ENCODE measurements around the gene GCNT2.
"Not testable (repeated sequence)": the region's sequence is repeated elsewhere in the genome, so short reads cannot be mapped to it uniquely, and the experiment has no call there.

The GCNT2 gene

DNA sequence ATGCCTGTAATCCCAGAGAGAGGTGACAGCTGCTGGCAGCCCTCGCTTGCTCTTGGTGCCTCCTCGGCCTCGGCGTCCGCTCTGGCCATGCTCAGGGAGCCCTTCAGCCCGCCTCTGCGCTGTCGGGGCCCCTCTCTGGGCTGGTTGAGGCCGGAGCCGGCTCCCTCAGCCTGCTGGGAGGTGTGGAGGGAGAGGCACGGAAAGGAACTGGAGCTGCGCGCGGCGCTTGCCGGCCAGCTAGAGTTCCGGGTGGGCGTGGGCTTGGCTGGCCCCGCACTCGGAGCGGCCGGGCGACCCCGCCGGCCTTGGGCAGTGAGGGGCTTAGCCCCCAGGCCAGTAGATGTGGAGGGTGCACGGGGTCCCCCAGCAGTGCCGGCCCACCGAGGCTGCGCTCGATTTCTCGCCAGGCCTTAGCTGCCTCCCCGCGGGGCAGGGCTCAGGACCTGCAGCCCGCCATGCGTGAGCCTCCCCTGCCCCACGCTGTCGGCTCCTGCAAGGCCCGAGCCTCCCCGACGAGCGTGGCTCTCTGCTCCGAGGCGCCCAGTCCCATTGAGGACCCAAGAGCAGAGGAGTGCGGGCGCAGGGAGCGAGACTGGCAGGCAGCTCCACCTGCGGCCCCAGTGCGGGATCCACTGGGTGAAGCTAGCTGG is 138.7 kb downstream of the GCNT2 start:
- TF ChIP-seq, protein P1, sequence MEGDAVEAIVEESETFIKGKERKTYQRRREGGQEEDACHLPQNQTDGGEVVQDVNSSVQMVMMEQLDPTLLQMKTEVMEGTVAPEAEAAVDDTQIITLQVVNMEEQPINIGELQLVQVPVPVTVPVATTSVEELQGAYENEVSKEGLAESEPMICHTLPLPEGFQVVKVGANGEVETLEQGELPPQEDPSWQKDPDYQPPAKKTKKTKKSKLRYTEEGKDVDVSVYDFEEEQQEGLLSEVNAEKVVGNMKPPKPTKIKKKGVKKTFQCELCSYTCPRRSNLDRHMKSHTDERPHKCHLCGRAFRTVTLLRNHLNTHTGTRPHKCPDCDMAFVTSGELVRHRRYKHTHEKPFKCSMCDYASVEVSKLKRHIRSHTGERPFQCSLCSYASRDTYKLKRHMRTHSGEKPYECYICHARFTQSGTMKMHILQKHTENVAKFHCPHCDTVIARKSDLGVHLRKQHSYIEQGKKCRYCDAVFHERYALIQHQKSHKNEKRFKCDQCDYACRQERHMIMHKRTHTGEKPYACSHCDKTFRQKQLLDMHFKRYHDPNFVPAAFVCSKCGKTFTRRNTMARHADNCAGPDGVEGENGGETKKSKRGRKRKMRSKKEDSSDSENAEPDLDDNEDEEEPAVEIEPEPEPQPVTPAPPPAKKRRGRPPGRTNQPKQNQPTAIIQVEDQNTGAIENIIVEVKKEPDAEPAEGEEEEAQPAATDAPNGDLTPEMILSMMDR (conservative IDR thresholded peaks at IDR 0.05; ENCODE audit: low read depth, low read length), result no peak
- DNase-seq (ENCODE audit: low read depth), result no peak

DNA sequence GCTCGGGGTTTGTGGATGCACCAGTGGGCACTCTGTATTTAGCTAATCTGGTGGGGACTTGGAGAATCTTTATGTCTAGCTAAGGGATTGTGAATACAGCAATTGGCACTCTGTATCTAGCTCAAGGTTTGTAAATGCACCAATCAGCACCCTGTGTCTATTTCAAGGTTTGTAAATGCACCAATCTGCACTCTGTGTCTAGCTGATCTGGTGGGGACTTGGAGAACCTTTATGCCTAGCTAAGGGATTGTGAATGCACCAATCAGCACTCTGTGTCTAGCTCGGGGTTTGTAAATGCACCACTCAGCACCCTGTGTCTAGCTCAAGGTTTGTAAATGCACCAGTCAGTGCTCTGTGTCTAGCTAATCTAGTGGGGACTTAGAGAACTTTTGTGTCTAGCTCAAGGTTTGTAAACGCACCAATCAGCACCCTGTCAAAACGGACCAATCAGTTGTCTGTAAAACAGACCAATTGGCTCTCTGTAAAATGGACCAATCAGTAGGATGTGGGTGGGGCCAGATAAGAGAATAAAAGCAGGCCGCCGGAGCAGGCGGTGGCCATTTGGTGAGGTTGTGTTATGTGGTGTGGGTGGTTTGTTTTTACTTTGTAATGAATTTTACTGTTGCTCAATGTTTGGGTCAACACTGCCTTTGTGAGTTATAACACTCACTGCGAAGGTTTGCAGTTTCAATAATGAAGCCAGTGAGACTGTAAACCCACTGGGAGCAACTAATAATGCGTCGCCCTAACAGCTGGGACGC is 139.5 kb downstream of the GCNT2 start:
- not testable (repeated sequence) for H3K4me3 ChIP-seq (ENCODE audit: low read length); DNase-seq (ENCODE audit: low read depth)

More for the DNA sequence above, 138.7 kb downstream of the GCNT2 start:
- H3K4me3 ChIP-seq (ENCODE audit: low read length), result no peak overlapping the region

DNA sequence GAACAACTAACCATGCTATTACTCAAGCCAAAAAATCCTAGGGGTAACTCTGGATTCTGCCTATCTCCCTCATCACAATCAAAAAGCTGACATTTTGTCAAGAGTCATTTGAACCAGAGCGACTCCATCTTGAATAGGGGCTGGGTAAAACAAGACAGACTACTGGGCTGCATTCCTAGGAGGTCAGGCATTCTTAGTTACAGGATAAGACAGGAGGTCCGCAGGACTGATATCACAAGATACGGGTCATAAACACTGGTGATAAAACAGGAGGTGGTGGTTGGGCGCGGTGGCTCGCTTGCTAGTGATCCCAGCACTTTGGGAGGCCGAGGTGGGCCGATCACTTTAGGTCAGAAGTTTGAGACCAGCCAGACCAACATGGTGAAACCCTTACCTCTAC is 141.1 kb downstream of the GCNT2 start:
- no peak overlapping the region for H3K4me3 ChIP-seq (ENCODE audit: low read length)
- TF ChIP-seq, protein P1 (conservative IDR thresholded peaks at IDR 0.05; ENCODE audit: low read depth, low read length), result no peak

DNA sequence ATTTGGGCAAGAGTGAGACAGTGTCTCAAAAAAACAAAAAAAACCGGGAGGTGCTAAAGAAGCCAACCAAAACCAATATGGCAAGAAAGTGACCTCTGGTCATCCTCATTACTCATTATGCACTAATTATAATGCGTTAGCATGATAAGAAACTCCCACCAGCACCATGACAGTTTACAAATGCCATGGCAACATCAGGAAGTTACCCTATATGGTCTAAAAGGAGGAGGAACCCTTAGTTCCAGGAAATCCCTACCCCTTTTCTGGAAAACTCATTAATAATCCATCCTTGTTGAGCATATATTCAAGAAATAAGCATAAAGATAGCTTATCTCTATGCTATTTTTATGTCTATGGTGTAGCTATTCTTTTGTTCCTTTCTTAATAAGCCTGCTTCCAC is 141.6 kb downstream of the GCNT2 start:
- H3K4me3 ChIP-seq (ENCODE audit: low read length), result no peak overlapping the region
- TF ChIP-seq, protein P1 (conservative IDR thresholded peaks at IDR 0.05; ENCODE audit: low read depth, low read length), result no peak
- DNase-seq (ENCODE audit: low read depth), result no peak

More for the DNA sequence above, 141.1 kb downstream of the GCNT2 start:
- DNase-seq (ENCODE audit: low read depth), result no peak

DNA sequence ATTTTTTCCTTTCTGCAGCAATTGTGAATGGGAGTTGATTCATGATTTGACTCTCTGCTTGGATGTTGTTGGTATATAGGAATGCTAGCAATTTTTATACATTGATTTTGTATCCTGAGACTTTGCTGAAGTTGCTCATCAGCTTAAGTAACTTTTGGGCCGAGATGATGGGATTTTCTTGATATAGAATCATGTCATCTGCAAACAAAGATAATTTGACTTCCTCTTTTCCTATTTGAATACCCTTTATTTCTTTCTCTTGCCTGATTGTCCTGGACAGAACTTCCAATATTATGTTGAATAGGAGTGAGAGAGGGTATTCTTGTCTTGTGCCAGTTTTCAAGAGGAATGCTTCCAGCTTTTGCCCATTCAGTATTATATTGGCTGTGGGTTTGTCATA is 144.4 kb downstream of the GCNT2 start:
- H3K4me3 ChIP-seq (ENCODE audit: low read length); DNase-seq (ENCODE audit: low read depth): not testable (repeated sequence)

DNA sequence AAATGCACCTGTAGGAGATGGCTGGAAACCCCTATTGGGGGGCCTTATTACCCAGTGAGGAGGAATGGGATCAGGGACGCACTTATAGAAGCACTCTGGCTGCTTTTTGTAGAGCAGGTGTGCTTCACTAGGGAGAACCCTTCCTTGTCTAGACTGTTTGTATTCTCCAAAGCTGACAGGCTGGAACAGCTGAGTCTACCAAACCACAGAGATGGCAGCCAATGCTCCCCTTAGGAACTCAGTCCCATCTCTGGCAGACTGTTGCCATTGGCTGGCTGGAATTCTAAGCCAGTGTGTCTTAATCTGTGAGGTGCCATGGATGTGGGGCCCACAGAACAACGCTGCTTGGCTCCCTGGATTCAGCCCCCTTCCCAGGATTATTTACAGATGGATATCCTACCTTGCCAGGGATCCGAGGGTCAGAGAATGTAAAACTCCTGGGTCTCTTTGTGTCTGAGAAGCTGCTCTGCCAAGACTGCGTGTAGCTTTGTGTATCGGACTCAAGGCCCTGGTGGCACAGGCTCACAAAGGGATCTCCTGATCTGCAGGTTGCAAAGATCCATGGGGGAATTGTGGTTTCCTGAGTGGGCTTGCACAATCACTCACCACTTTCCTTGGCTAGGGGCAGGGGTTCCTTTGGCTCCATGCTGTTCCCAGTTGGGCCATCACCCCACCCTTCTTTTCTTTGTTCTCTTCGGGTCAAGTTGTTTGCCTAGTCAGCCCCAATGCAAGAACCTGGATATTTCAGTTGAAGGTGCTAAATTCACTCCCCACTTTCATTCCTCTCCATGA is 147.2 kb downstream of the GCNT2 start:
- no peak overlapping the region for H3K4me3 ChIP-seq (ENCODE audit: low read length)
- TF ChIP-seq, protein P1 (conservative IDR thresholded peaks at IDR 0.05; ENCODE audit: low read depth, low read length), result no peak
- no peak for DNase-seq (ENCODE audit: low read depth)

DNA sequence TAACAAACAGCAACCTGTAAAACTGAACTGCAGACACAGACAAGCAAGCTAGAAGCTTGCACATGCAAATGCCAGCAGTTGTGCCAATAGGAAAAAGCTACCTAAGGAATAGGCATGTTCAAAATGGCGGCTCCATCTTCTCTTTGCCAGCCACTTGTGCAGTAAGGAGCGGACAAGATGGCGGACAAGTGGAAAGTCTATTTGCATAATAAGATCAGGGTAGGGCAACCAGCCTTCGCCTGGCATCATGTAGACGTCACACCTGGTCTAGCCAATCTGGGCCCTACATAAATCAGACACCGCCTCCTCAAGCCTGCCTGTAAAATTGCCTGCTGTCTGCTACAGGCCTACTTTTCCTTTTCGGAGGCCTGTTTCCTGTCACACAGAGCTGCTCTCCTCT is 155.3 kb downstream of the GCNT2 start:
- no peak overlapping the region for H3K4me3 ChIP-seq (ENCODE audit: low read length)
- TF ChIP-seq, protein P1 (conservative IDR thresholded peaks at IDR 0.05; ENCODE audit: low read depth, low read length), result no peak
- no peak for DNase-seq (ENCODE audit: low read depth)
